Stimulated activated CD4-positive, alpha-beta T cell treated with anti-CD3 and anti-CD28 coated beads, Interleukin-4, amount 100 ng/mL, for 24 hours (primary cell): ENCODE measurements around the gene NAPA.

Source experiments
- DNase-seq: peaks from one replicate; pipeline ENCODE4 v3.0.0-alpha.2; 2020

Gene NAPA

GRCh38 chr19:47456721-47457474 is 58.0 kb downstream of the NAPA start:
- no peak for DNase-seq

DNA sequence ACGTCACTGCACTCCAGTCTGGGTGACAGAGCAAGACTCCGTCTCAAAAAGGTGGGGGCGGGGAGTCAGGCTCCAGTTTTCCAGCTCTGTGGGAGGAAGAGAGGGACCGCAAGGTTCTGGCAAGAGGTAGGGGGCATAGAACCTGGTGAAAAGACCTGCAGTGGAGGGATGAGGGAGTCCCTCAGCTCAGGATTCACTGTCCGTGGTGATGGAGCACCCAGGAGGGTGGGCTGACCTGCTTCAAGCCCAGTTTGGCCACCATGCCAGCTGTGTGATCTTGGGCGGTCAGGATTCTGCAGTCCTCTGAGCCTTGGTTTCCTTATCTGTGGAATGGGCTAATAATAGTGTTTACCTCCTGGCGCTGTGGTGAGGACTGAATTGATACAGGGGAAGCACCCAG is 64.4 kb downstream of the NAPA start:
- no peak for DNase-seq

GRCh38 chr19:47448360-47448727 is 66.5 kb downstream of the NAPA start:
- no peak for DNase-seq

GRCh38 chr19:47447470-47448359 is 67.1 kb downstream of the NAPA start:
- DNase-seq, result peak; percentile 55

GRCh38 chr19:47446534-47447469 is 68.1 kb downstream of the NAPA start:
- DNase-seq, result no peak

GRCh38 chr19:47445937-47446402 is 68.9 kb downstream of the NAPA start:
- DNase-seq, result peak; percentile 56

DNA sequence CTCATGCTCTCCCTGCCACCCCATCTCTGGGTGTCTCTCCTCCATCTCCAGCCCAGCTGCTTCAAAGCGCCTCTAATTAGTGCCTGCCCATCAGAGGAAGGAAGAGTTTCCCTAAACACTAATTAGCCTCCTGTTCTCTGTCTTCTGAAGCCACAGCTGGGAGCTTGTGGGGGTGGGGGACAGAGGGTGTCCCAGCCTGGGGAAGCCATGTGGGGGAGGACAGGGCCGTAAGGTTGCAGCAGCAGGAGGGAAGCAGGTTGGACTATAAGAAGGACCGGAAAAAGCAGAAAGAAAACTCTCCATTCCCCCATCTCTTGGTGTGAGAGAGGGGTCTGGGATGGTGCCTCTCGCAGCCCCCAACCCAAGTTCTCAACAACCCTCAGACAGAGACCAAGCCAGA is 69.3 kb downstream of the NAPA start:
- DNase-seq, result no peak

- peak; percentile 21 for DNase-seq
Measured at GRCh38 chr19:47444388-47444821, 70.5 kb downstream of the NAPA start.

- no peak for DNase-seq
Measured at GRCh38 chr19:47443331-47443730, 71.5 kb downstream of the NAPA start.

GRCh38 chr19:47438793-47439220 is 76.1 kb downstream of the NAPA start:
- DNase-seq, result no peak
